Kidney (tissue), 14 donors: ENCODE results near the gene FOCAD. TPM values are rescaled to one million over a fixed set of nuclear protein-coding genes. Genes with fewer than 3 reads are reported as not detected.

ENCODE experiments used
- DNase-seq, 5 donors: peaks; one replicate each; pipeline ENCODE4 v3.0.0-alpha.2; 2013 to 2020
- FAIRE-seq: peaks from 2 replicates; lab custom pipeline; 2012; peaks lifted over from hg19 to GRCh38; lab: Jason Lieb, UNC
- H3K27ac ChIP-seq, 2 donors: one replicate each; pipeline ENCODE4 v1.7.0; 2013; ENCODE audit warnings: low read depth in 2 of 2, low read length in 2 of 2, inconsistent platforms in 1 of 2
- H3K27me3 ChIP-seq: one replicate; pipeline ENCODE4 v1.7.1; 2013; ENCODE audit warnings: low read length, inconsistent platforms; ENCODE audit not compliant: control insufficient read depth, insufficient read depth
- H3K36me3 ChIP-seq, 3 donors: one replicate each; pipeline versions ENCODE4 v1.7.0 to v1.7.1; 2013; ENCODE audit warnings: low read length in 3 of 3, control low read depth in 1 of 3, inconsistent platforms in 1 of 3; ENCODE audit not compliant: insufficient read depth in 3 of 3, control insufficient read depth in 2 of 3
- H3K4me1 ChIP-seq, 3 donors: one replicate each; pipeline versions ENCODE4 v1.7.0 to v1.7.1; 2013; ENCODE audit warnings: low read length in 3 of 3, inconsistent platforms in 1 of 3, low read depth in 1 of 3; ENCODE audit not compliant: control insufficient read depth in 2 of 3, insufficient read depth in 2 of 3
- H3K4me3 ChIP-seq, 3 donors: one replicate each; pipeline versions ENCODE4 v1.7.0 to v1.8.1; 2013; ENCODE audit warnings: low read length in 3 of 3, control low read depth in 1 of 3, inconsistent platforms in 1 of 3
- H3K9ac ChIP-seq, 3 donors: one replicate each; pipeline versions ENCODE4 v1.7.0 to v1.7.1; 2013; ENCODE audit warnings: low read length in 3 of 3, control low read depth in 1 of 3, inconsistent platforms in 1 of 3
- H3K9me3 ChIP-seq, 3 donors: one replicate each; pipeline versions ENCODE4 v1.7.0 to v1.7.1; 2013; ENCODE audit warnings: low read length in 3 of 3, control low read depth in 1 of 3, inconsistent platforms in 1 of 3; ENCODE audit not compliant: control insufficient read depth in 2 of 3, insufficient read depth in 1 of 3
- intact Hi-C: fragments of 100-400 bp; cut with DNase I; formaldehyde crosslinking; loops from one replicate; pipeline ENCODE4 v1.11.1; 2022
- polyA plus RNA-seq: library from polyadenylated mRNA; stranded (reverse); fragments of 350-450 nt; fragmentation: Illumina TruSeq; extraction: RNeasy Lipid Tissue Mini Kit (QIAGEN cat#74804); gene quantifications from one replicate; pipeline ENCODE4 v1.2.3, GENCODE V29; 2014; ENCODE audit warnings: low read depth, low replicate concordance; ENCODE audit not compliant: insufficient read depth
- total RNA-seq: library from RNA; stranded (reverse); fragmentation: NEBNext Ultra II Directional; extraction: Animal tissue kit (Norgen Biotek cat#: 25700); gene quantifications from one replicate; pipeline ENCODE4 v1.2.1, GENCODE V29; 2021
- TF ChIP-seq, protein P1 (sequence below): IDR thresholded peaks from 3 replicates; pipeline ENCODE4 v1.5.1; 2012; ENCODE audit warnings: mild to moderate bottlenecking, moderate library complexity, borderline replicate concordance; ENCODE audit not compliant: insufficient read depth; ENCODE audit errors: extremely low read depth
- donor health status: control.
- donor health status: control.
- donor health status: control.
- donor health status: control.
- donor health status: control.
- donor health status: DM: yes; HTN: yes; CAD: no.
- donor health status: Normal renal cell carcinoma (clear cell type).

FOCAD gene
- total and polyA plus RNA-seq, 2 donors from 2014 or later = 12.2 to 35.7 TPM

DNA sequence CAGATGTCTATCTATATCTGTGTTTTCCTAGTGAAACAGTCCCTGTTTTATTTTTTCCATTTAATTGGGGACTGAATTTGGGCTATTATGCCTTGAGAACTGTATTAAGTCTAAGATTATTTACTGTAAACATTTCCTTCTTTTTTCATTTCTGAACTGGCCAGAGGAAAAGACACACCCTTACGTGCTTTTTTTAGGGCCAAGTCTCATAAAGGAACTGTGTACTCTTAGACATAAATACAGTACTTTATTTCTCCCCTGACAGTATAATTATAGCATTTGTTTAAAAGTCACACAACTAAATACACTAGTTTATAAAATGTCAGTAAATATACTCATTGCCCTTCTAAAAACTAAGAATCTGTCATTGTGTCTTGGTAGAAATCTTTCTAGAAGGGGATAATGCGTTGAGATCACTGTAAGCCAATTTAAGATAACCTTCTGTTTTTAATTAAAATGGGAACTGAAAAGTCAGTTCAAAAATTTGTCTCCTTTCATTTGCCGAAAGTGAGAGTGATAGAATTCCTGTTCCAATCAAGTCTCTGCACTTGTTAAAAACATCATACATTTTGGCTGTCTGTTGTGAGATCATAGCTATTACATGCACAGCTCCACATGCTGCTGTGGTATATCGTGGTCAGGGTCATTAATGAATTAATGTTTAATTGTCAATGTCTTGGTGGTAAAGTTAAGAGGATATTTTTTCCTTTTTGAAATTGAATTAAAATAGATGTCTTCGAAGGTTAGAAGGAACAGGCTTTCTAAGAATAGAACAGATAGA lies 132.1 kb downstream of the FOCAD start:
- no peaks in the 10 kb centered on the region for H3K36me3 ChIP-seq
- FAIRE-seq (no peak), DNase-seq (no peak)
- no peak overlapping the region for H3K27ac ChIP-seq
- TF ChIP-seq, protein P1, sequence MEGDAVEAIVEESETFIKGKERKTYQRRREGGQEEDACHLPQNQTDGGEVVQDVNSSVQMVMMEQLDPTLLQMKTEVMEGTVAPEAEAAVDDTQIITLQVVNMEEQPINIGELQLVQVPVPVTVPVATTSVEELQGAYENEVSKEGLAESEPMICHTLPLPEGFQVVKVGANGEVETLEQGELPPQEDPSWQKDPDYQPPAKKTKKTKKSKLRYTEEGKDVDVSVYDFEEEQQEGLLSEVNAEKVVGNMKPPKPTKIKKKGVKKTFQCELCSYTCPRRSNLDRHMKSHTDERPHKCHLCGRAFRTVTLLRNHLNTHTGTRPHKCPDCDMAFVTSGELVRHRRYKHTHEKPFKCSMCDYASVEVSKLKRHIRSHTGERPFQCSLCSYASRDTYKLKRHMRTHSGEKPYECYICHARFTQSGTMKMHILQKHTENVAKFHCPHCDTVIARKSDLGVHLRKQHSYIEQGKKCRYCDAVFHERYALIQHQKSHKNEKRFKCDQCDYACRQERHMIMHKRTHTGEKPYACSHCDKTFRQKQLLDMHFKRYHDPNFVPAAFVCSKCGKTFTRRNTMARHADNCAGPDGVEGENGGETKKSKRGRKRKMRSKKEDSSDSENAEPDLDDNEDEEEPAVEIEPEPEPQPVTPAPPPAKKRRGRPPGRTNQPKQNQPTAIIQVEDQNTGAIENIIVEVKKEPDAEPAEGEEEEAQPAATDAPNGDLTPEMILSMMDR = no peak
- H3K4me1 ChIP-seq = no peaks in the 10 kb centered on the region
- H3K9ac ChIP-seq = no peak overlapping the region
- H3K27me3 ChIP-seq = no peaks in the 10 kb centered on the region
- intact Hi-C loops = no loop called here
- H3K4me3 ChIP-seq = no peak overlapping the region
- H3K9me3 ChIP-seq = no peaks in the 10 kb centered on the region

DNA sequence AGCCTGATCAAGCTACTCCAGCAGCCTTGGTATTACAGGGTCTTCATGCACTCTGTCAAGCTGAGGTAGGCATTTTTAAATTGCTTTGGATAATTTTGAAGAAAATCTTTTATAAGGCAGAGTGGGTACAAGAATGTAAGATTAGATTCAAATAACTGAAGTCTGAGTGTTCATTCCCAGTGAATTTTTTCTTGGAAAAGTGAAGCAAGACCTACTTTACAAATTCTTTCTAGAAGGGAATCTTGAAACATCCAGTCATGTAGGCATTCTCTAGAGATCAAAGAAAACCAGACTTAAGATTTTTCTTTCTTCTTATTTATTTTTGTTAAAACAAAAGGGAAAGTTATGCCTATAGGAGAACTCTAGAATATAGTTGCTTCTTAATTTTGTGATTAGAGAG lies 139.0 kb downstream of the FOCAD start:
- no peaks in the 10 kb centered on the region for H3K27me3 ChIP-seq
- no peaks in the 10 kb centered on the region for H3K4me1 ChIP-seq
- no peak overlapping the region for H3K27ac ChIP-seq
- TF ChIP-seq, protein P1 = no peak
- no peak overlapping the region for H3K9ac ChIP-seq
- FAIRE-seq (no peak), DNase-seq (no peak)
- intact Hi-C loops = no loop called here
- no peaks in the 10 kb centered on the region for H3K9me3 ChIP-seq
- H3K36me3 ChIP-seq = peaks cover 0 to 4% (median 3%) of the 10 kb centered on the region in 3 donors
- no peak overlapping the region for H3K4me3 ChIP-seq

DNA sequence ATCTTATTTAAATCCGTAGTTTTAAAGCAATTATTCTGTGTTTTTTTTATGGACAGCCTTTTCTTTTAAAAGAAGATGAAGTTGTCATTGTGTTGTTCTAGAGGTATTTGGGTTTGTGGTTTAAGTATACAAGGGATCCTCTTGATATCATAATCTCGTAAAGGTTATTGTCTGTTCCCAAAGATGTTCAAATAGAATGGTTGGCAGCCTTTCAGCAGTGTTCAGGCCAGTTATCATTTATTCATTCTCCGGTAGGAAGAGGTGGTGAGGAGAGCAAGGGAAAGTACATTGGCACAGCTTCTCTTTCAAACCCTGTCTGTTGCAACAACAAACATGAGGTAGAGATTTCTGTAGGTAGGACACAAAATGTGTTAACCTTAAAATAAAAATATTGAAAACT lies 147.0 kb downstream of the FOCAD start:
- Histone ChIP-seq H3K4me3 (no peak overlapping the region), H3K9me3 (no peaks in the 10 kb centered on the region), H3K4me1 (peaks cover 0 to 2% (median 0%) of the 10 kb centered on the region in 3 donors), H3K9ac (no peak overlapping the region), H3K27me3 (no peaks in the 10 kb centered on the region), H3K36me3 (no peaks in the 10 kb centered on the region), H3K27ac (no peak overlapping the region)
- intact Hi-C loops = no loop called here
- TF ChIP-seq, protein P1 = no peak
- FAIRE-seq (no peak), DNase-seq (no peak)

DNA sequence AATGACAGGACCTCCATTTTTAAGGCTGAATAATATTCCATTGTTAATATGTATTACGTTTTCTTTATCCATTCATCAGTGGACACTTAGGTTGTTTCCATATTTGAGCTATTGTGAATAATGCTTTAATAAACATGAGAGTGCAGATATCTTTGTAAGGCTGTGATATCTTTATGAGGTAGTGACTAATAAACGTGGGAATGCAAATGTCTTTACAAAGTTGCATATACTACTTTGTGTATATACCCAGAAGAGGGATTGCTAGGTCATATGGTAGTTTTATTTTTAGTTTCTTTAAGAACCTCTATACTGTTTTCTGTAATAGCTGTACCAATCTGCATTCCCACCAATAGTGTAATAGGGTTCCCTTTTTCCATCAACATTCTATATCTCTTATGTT lies 148.7 kb downstream of the FOCAD start:
- no peak for DNase-seq
- intact Hi-C loops = no loop called here
- no peak overlapping the region for H3K9ac ChIP-seq
- H3K9me3 ChIP-seq = no peaks in the 10 kb centered on the region
- H3K4me1 ChIP-seq = peaks cover 0 to 2% (median 0%) of the 10 kb centered on the region in 3 donors
- no peak overlapping the region for H3K4me3 ChIP-seq
- no peak for FAIRE-seq
- H3K27me3 ChIP-seq = no peaks in the 10 kb centered on the region
- TF ChIP-seq, protein P1 = no peak
- H3K27ac ChIP-seq = no peak overlapping the region
- H3K36me3 ChIP-seq = no peaks in the 10 kb centered on the region
